Neural progenitor cell (in vitro differentiated cells): Measurements from ENCODE around the gene KIAA1586. TPM values are rescaled to one million over a fixed set of nuclear protein-coding genes. Genes with fewer than 3 reads are reported as not detected.

Experiments used
- DNase-seq: peaks from one replicate; pipeline ENCODE4 v3.0.0-alpha.2; 2016; ENCODE audit warnings: low spot score
- H2AFZ ChIP-seq: fragments of 200-600 bp; sonication (generic); replicated peaks from 2 replicates; pipeline ENCODE4 v1.6.1; 2016; ENCODE audit warnings: antibody characterized with exemption
- H3F3A ChIP-seq: fragments of 200-600 bp; sonication (generic); 2 replicates; pipeline ENCODE4 v1.6.1; 2016; ENCODE audit warnings: antibody characterized with exemption, low read depth
- H3K27ac ChIP-seq: fragments of 200-600 bp; sonication (generic); 2 replicates; pipeline ENCODE4 v1.5.1; 2016; ENCODE audit warnings: mild to moderate bottlenecking
- H3K27me3 ChIP-seq: fragments of 200-600 bp; sonication (generic); 2 replicates; pipeline ENCODE4 v1.6.1; 2016; ENCODE audit warnings: mild to moderate bottlenecking, moderate library complexity
- H3K36me3 ChIP-seq: fragments of 200-600 bp; sonication (generic); 2 replicates; pipeline ENCODE4 v1.5.1; 2016
- H3K4me1 ChIP-seq: fragments of 200-600 bp; sonication (generic); 2 replicates; pipeline ENCODE4 v1.6.1; 2016; ENCODE audit warnings: mixed run types
- H3K4me2 ChIP-seq: fragments of 200-600 bp; sonication (generic); 2 replicates; pipeline ENCODE4 v1.6.1; 2016
- H3K4me3 ChIP-seq: fragments of 200-600 bp; sonication (generic); 2 replicates; pipeline ENCODE4 v1.5.1; 2016
- H3K79me2 ChIP-seq: fragments of 200-600 bp; sonication (generic); 2 replicates; pipeline ENCODE4 v1.6.1; 2016; ENCODE audit warnings: low read depth
- H3K9ac ChIP-seq: fragments of 200-600 bp; sonication (generic); 2 replicates; pipeline ENCODE4 v1.6.1; 2016
- H3K9me3 ChIP-seq: fragments of 200-600 bp; sonication (generic); 2 replicates; pipeline ENCODE4 v1.5.1; 2016; ENCODE audit warnings: low read depth
- H4K20me1 ChIP-seq: fragments of 200-600 bp; sonication (generic); 2 replicates; pipeline ENCODE4 v1.6.1; 2016; ENCODE audit warnings: low read depth
- H3K27ac Mint-ChIP-seq: 3 replicates; pipeline ENCODE4 v1.8.0; 2021; ENCODE audit warnings: mixed read lengths
- H3K27me3 Mint-ChIP-seq: 2 replicates; pipeline ENCODE4 v1.8.0; 2022; ENCODE audit warnings: low read depth, mild to moderate bottlenecking, inconsistent platforms, moderate library complexity, mixed read lengths; ENCODE audit not compliant: insufficient read depth
- H3K36me3 Mint-ChIP-seq: 3 replicates; pipeline ENCODE4 v1.8.0; 2021; ENCODE audit warnings: mixed read lengths
- H3K4me1 Mint-ChIP-seq: 3 replicates; pipeline ENCODE4 v1.8.0; 2021; ENCODE audit warnings: mixed read lengths
- H3K4me3 Mint-ChIP-seq: 3 replicates; pipeline ENCODE4 v1.8.0; 2021; ENCODE audit warnings: mild to moderate bottlenecking, moderate library complexity, mixed read lengths
- H3K9me3 Mint-ChIP-seq: 3 replicates; pipeline ENCODE4 v1.8.0; 2020; ENCODE audit warnings: mixed read lengths
- EZH2 ChIP-seq: fragments of 200-600 bp; sonication (generic); IDR thresholded peaks from 2 replicates; pipeline ENCODE4 v1.6.1; 2017; ENCODE audit warnings: antibody characterized with exemption, mild to moderate bottlenecking, moderate library complexity
- EZH2phosphoT487 ChIP-seq: fragments of 200-600 bp; sonication (generic); IDR thresholded peaks from 2 replicates; pipeline ENCODE4 v1.6.1; 2017; ENCODE audit warnings: antibody characterized with exemption
- total RNA-seq: library from RNA; depleted of rRNA; stranded (reverse); fragments of >200 nt; gene quantifications from 2 replicates; pipeline ENCODE4 v1.2.3, GENCODE V29; 2015; ENCODE audit warnings: low replicate concordance
- TF ChIP-seq, protein P1 (sequence below): fragments of 200-600 bp; sonication (generic); IDR thresholded peaks from 2 replicates; pipeline ENCODE4 v1.5.1; 2017; ENCODE audit warnings: antibody characterized with exemption, mild to moderate bottlenecking

The KIAA1586 gene
- total RNA-seq, 1 donor from 2014 or later, result 88.1 TPM

DNA sequence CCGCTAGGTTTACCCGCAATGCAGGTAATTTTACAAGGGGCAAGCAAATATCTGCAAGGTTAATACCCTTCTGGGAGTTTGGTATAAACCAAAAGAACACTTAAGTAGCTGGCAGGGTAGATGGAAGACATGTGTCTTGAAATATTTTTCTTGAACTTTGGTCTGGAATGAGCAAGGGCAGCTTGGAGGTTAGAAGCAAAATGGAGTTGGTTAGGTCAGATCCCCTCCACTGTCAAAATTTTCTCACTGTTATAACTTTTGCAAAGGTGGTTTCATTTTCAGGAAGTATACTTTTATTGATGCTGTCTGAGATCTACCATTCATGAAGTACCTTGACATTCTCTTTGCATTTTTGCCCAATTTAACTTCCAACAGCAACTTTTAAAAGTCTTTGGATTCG, 13.3 kb upstream of the KIAA1586 start:
- Mint-ChIP-seq H3K4me1 (no peaks in the 10 kb centered on the region), H3K9me3 (no peaks in the 10 kb centered on the region), H3K27ac (no peak overlapping the region), H3K27me3 (no peaks in the 10 kb centered on the region), H3K4me3 (no peak overlapping the region), H3K36me3 (no peaks in the 10 kb centered on the region)
- H3K4me2 ChIP-seq, result no peak overlapping the region
- peaks cover 3% of the 10 kb centered on the region for H3K4me1 ChIP-seq
- no peaks in the 10 kb centered on the region for H3K79me2 ChIP-seq
- no peaks in the 10 kb centered on the region for H4K20me1 ChIP-seq
- TF ChIP-seq EZH2phosphoT487, result no peak
- TF ChIP-seq, protein P1, sequence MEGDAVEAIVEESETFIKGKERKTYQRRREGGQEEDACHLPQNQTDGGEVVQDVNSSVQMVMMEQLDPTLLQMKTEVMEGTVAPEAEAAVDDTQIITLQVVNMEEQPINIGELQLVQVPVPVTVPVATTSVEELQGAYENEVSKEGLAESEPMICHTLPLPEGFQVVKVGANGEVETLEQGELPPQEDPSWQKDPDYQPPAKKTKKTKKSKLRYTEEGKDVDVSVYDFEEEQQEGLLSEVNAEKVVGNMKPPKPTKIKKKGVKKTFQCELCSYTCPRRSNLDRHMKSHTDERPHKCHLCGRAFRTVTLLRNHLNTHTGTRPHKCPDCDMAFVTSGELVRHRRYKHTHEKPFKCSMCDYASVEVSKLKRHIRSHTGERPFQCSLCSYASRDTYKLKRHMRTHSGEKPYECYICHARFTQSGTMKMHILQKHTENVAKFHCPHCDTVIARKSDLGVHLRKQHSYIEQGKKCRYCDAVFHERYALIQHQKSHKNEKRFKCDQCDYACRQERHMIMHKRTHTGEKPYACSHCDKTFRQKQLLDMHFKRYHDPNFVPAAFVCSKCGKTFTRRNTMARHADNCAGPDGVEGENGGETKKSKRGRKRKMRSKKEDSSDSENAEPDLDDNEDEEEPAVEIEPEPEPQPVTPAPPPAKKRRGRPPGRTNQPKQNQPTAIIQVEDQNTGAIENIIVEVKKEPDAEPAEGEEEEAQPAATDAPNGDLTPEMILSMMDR, result no peak
- no peak overlapping the region for H2AFZ ChIP-seq
- H3K9ac ChIP-seq, result no peak overlapping the region
- H3K9me3 ChIP-seq, result no peaks in the 10 kb centered on the region
- no peaks in the 10 kb centered on the region for H3K27me3 ChIP-seq
- H3F3A ChIP-seq, result no peaks in the 10 kb centered on the region
- no peak for DNase-seq
- no peak overlapping the region for H3K4me3 ChIP-seq
- H3K36me3 ChIP-seq, result no peaks in the 10 kb centered on the region
- H3K27ac ChIP-seq, result no peak overlapping the region

DNA sequence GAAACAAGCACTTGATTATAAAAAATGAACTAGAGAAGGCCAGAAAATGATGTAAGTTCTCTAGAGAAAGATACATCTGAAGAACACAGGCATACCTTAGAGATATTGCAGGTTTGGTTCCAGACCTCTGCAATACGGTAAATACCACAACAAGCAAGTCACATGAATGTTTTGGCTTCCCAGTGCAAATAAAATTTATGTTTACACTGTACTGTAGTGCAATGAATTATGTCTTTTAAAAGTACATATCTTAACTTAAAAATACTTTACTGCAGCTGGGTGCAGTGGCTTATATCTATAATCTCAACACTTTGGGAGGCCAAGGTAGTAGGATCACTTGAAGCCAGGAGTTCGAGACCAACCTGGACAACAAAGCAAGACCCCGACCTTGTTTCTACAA, 10.9 kb upstream of the KIAA1586 start:
- H3K4me1 Mint-ChIP-seq, result no peaks in the 10 kb centered on the region
- no peak overlapping the region for H2AFZ ChIP-seq

GRCh38 chr6:57038906-57039305, 7.6 kb upstream of the KIAA1586 start:
- H3K27me3 ChIP-seq, result no peaks in the 10 kb centered on the region
- no peak overlapping the region for H2AFZ ChIP-seq
- no peak for DNase-seq
- H3K4me1 Mint-ChIP-seq, result no peaks in the 10 kb centered on the region
- H3K27ac Mint-ChIP-seq, result no peak overlapping the region
- TF ChIP-seq, protein P1, result no peak
- TF ChIP-seq EZH2 (no peak), EZH2phosphoT487 (no peak)
- peaks cover 2% of the 10 kb centered on the region for H3K27me3 Mint-ChIP-seq
- no peaks in the 10 kb centered on the region for H3F3A ChIP-seq
- no peak overlapping the region for H3K4me3 Mint-ChIP-seq
- no peak overlapping the region for H3K4me3 ChIP-seq
- H3K9me3 Mint-ChIP-seq, result peaks cover 3% of the 10 kb centered on the region
- H3K36me3 ChIP-seq, result no peaks in the 10 kb centered on the region
- H3K36me3 Mint-ChIP-seq, result no peaks in the 10 kb centered on the region
- H3K27ac ChIP-seq, result no peak overlapping the region
- H3K4me1 ChIP-seq, result no peaks in the 10 kb centered on the region
- H4K20me1 ChIP-seq, result no peaks in the 10 kb centered on the region
- no peaks in the 10 kb centered on the region for H3K79me2 ChIP-seq
- no peak overlapping the region for H3K4me2 ChIP-seq
- no peak overlapping the region for H3K9ac ChIP-seq
- no peaks in the 10 kb centered on the region for H3K9me3 ChIP-seq

More for the DNA sequence above, 10.9 kb upstream of the KIAA1586 start:
- Histone ChIP-seq H3K4me1 (no peaks in the 10 kb centered on the region), H3K27ac (no peak overlapping the region), H3K9me3 (no peaks in the 10 kb centered on the region), H3K9ac (no peak overlapping the region), H3K79me2 (no peaks in the 10 kb centered on the region), H3K27me3 (no peaks in the 10 kb centered on the region), H4K20me1 (no peaks in the 10 kb centered on the region), H3K36me3 (no peaks in the 10 kb centered on the region), H3K4me3 (no peak overlapping the region), H3F3A (no peaks in the 10 kb centered on the region), H3K4me2 (no peak overlapping the region)
- Mint-ChIP-seq H3K4me3 (no peak overlapping the region), H3K27ac (no peak overlapping the region), H3K27me3 (no peaks in the 10 kb centered on the region), H3K9me3 (no peaks in the 10 kb centered on the region), H3K36me3 (no peaks in the 10 kb centered on the region)
- no peak for TF ChIP-seq EZH2phosphoT487
- TF ChIP-seq, protein P1, result no peak
- no peak for DNase-seq
